Measurements from ENCODE around the gene MAZ.
"Not testable (repeated sequence)": the region's sequence is repeated elsewhere in the genome, so short reads cannot be mapped to it uniquely, and the experiment has no call there.

Gene MAZ

GRCh38 chr16:29784901-29785500 is 21.3 kb upstream of the MAZ start:
- peak; percentile 84 for DNase-seq

GRCh38 chr16:29787155-29787554 is 19.2 kb upstream of the MAZ start:
- DNase-seq: not testable (repeated sequence)

- no peak for DNase-seq
Measured at GRCh38 chr16:29789775-29790182, 16.6 kb upstream of the MAZ start.

- peak; percentile 100 for DNase-seq
Measured at GRCh38 chr16:29790183-29790948, 16.0 kb upstream of the MAZ start, which contains the start of gene KIF22. Gene KIF22 (plus strand): TSS chr16:29790751. CDS start chr16:29790760, 9 bp downstream.

GRCh38 chr16:29790949-29791844 is 15.1 kb upstream of the MAZ start:
- peak; percentile 29 for DNase-seq

- no peak for DNase-seq
Measured at GRCh38 chr16:29791845-29792807, 14.2 kb upstream of the MAZ start.

GRCh38 chr16:29793153-29793552 is 13.2 kb upstream of the MAZ start:
- not testable (repeated sequence) for DNase-seq

GRCh38 chr16:29794231-29794710 is 12.1 kb upstream of the MAZ start:
- no peak for DNase-seq

GRCh38 chr16:29802416-29802935 is 3.9 kb upstream of the MAZ start:
- DNase-seq: no peak

GRCh38 chr16:29804020-29804419 is 2.3 kb upstream of the MAZ start:
- DNase-seq: no peak

- no peak for DNase-seq
Measured at GRCh38 chr16:29804455-29805231, 1.7 kb upstream of the MAZ start.

- peak; percentile 98 for DNase-seq
Measured at GRCh38 chr16:29805232-29806098, 864 bp upstream of the MAZ start.

GRCh38 chr16:29806641-29807425 is 504 bp downstream of the MAZ start:
- DNase-seq: peak; percentile 82

- peak; percentile 94 for DNase-seq
Measured at GRCh38 chr16:29807426-29808218, 1.3 kb downstream of the MAZ start.

- peak; percentile 65 for DNase-seq
Measured at GRCh38 chr16:29808219-29808900, 2.0 kb downstream of the MAZ start.

GRCh38 chr16:29809031-29809747 is 2.9 kb downstream of the MAZ start:
- no peak for DNase-seq

Measured in stimulated activated CD4-positive, alpha-beta T cell treated with anti-CD3 and anti-CD28 coated beads, Interleukin-15, amount 100 ng/mL, for 24 hours (primary cell).